ENCODE results near the gene KIAA0232. TPM values are rescaled to one million over a fixed set of nuclear protein-coding genes. Genes with fewer than 3 reads are reported as not detected.
A peak's percentile ranks its signal among the peaks of the same experiment; 100 is the strongest.

KIAA0232 gene
- total RNA-seq, 6 experiments from 2014 or later: 12.0 to 23.8 (median 16.5) TPM

- ATAC-seq: peak in 1 of 4 donors; percentile 16
- Histone ChIP-seq H3K27me3 (no peaks in the 10 kb centered on the region), H3K4me1 (no peaks in the 10 kb centered on the region), H3K9me3 (no peaks in the 10 kb centered on the region), H3K4me3 (no peak overlapping the region), H3K36me3 (no peaks in the 10 kb centered on the region), H3K27ac (no peak overlapping the region)
- no CpG with 5 or more reads among the region's 2 CpGs for WGBS (ENCODE audit: insufficient coverage, low coverage, low lambda C conversion rate, missing lambda C conversion rate)
- intact Hi-C loops (cut with DNase I): no loop called here
- TF ChIP-seq POLR2A (IDR thresholded peaks at IDR 0.05) (no peak), CTCF (IDR thresholded peaks at IDR 0.05) (no peak)
- DNase-seq: no peak
Measured at GRCh38 chr4:6765703-6766102, 16.8 kb upstream of the KIAA0232 start.

- ATAC-seq: no peak
Measured at GRCh38 chr4:6767386-6767747, 15.2 kb upstream of the KIAA0232 start.

GRCh38 chr4:6767748-6768538 lies 14.6 kb upstream of the KIAA0232 start:
- H3K27ac ChIP-seq: no peak overlapping the region
- 60% methylated on average over 11 of the region's 22 CpGs for WGBS (ENCODE audit: insufficient coverage, low coverage, low lambda C conversion rate, missing lambda C conversion rate)
- no peaks in the 10 kb centered on the region for H3K36me3 ChIP-seq
- no peak overlapping the region for H3K4me3 ChIP-seq
- H3K9me3 ChIP-seq: no peaks in the 10 kb centered on the region
- DNase-seq: no peak
- peaks cover 0 to 14% (median 0%) of the 10 kb centered on the region in 4 donors for H3K4me1 ChIP-seq
- TF ChIP-seq CTCF (IDR thresholded peaks at IDR 0.05) (no peak), POLR2A (IDR thresholded peaks at IDR 0.05) (no peak)
- intact Hi-C loops (cut with DNase I): no loop called here
- no peaks in the 10 kb centered on the region for H3K27me3 ChIP-seq
- no peak for ATAC-seq

More at GRCh38 chr4:6767386-6767747, 15.2 kb upstream of the KIAA0232 start:
- DNase-seq: no peak
- Histone ChIP-seq H3K4me1 (peaks cover 0 to 8% (median 0%) of the 10 kb centered on the region in 4 donors), H3K36me3 (no peaks in the 10 kb centered on the region), H3K4me3 (no peak overlapping the region), H3K27ac (no peak overlapping the region), H3K27me3 (no peaks in the 10 kb centered on the region), H3K9me3 (no peaks in the 10 kb centered on the region)
- intact Hi-C loops (cut with DNase I): no loop called here
- WGBS (ENCODE audit: insufficient coverage, low coverage, low lambda C conversion rate, missing lambda C conversion rate): 92% methylated on average over 4 of the region's 6 CpGs
- TF ChIP-seq POLR2A (IDR thresholded peaks at IDR 0.05): no peak
- no peak for TF ChIP-seq CTCF (IDR thresholded peaks at IDR 0.05)

- intact Hi-C loops (cut with DNase I): no loop called here
- TF ChIP-seq POLR2A (IDR thresholded peaks at IDR 0.05) (no peak), CTCF (IDR thresholded peaks at IDR 0.05) (no peak)
- no peak for DNase-seq
- Histone ChIP-seq H3K27ac (no peak overlapping the region), H3K27me3 (no peaks in the 10 kb centered on the region), H3K4me1 (peaks cover 0 to 15% (median 0%) of the 10 kb centered on the region in 4 donors), H3K36me3 (no peaks in the 10 kb centered on the region), H3K9me3 (no peaks in the 10 kb centered on the region), H3K4me3 (no peak overlapping the region)
- 60% methylated on average over 1 of the region's 4 CpGs for WGBS (ENCODE audit: insufficient coverage, low coverage, low lambda C conversion rate, missing lambda C conversion rate)
- peak; percentile 12 to 49 (median 30) for ATAC-seq
Measured at GRCh38 chr4:6768539-6768905, 14.0 kb upstream of the KIAA0232 start.

Data from right lobe of liver (tissue), 6 donors.